ENCODE data around the gene PRELID2.
"Not testable (repeated sequence)": the region's sequence is repeated elsewhere in the genome, so short reads cannot be mapped to it uniquely, and the experiment has no call there.

The PRELID2 gene

GRCh38 chr5:145852990-145853389 is 17.8 kb upstream of the PRELID2 start:
- ATAC-seq: no peak
- no peak for DNase-seq (ENCODE audit: low spot score in 2 of 2)
- no peak overlapping the region for H3K4me3 Mint-ChIP-seq
- H3K4me1 Mint-ChIP-seq: no peaks in the 10 kb centered on the region
- no peak overlapping the region for H3K27ac Mint-ChIP-seq
- no peaks in the 10 kb centered on the region for H3K36me3 Mint-ChIP-seq
- no peaks in the 10 kb centered on the region for H3K9me3 Mint-ChIP-seq

- DNase-seq (ENCODE audit: low spot score in 2 of 2) (no peak), ATAC-seq (no peak)
Measured at GRCh38 chr5:145848854-145849253, 13.7 kb upstream of the PRELID2 start.

GRCh38 chr5:145847499-145848497 is 12.7 kb upstream of the PRELID2 start:
- Mint-ChIP-seq H3K27ac (no peak overlapping the region), H3K4me1 (no peaks in the 10 kb centered on the region), H3K9me3 (no peaks in the 10 kb centered on the region), H3K36me3 (no peaks in the 10 kb centered on the region), H3K4me3 (no peak overlapping the region)
- DNase-seq (ENCODE audit: low spot score in 2 of 2) (no peak), ATAC-seq (no peak)

More at GRCh38 chr5:145848854-145849253, 13.7 kb upstream of the PRELID2 start:
- H3K4me3 Mint-ChIP-seq: no peak overlapping the region
- no peak overlapping the region for H3K27ac Mint-ChIP-seq
- H3K9me3 Mint-ChIP-seq: no peaks in the 10 kb centered on the region
- H3K36me3 Mint-ChIP-seq: no peaks in the 10 kb centered on the region
- no peaks in the 10 kb centered on the region for H3K4me1 Mint-ChIP-seq

GRCh38 chr5:145846081-145846480 is 10.9 kb upstream of the PRELID2 start:
- no peaks in the 10 kb centered on the region for H3K36me3 Mint-ChIP-seq

GRCh38 chr5:145841299-145841698 is 6.2 kb upstream of the PRELID2 start:
- H3K9me3 Mint-ChIP-seq: no peaks in the 10 kb centered on the region
- no peaks in the 10 kb centered on the region for H3K36me3 Mint-ChIP-seq
- no peaks in the 10 kb centered on the region for H3K4me1 Mint-ChIP-seq
- H3K4me3 Mint-ChIP-seq: no peak overlapping the region
- H3K27ac Mint-ChIP-seq: no peak overlapping the region
- no peak for ATAC-seq
- DNase-seq (ENCODE audit: low spot score in 2 of 2): no peak

More at GRCh38 chr5:145846081-145846480, 10.9 kb upstream of the PRELID2 start:
- Mint-ChIP-seq H3K4me3 (no peak overlapping the region), H3K27ac (no peak overlapping the region), H3K4me1 (no peaks in the 10 kb centered on the region), H3K9me3 (no peaks in the 10 kb centered on the region)
- DNase-seq (ENCODE audit: low spot score in 2 of 2) (no peak), ATAC-seq (no peak)

GRCh38 chr5:145840458-145841132 is 5.5 kb upstream of the PRELID2 start:
- no peak overlapping the region for H3K4me3 Mint-ChIP-seq
- no peak for DNase-seq (ENCODE audit: low spot score in 2 of 2)
- H3K4me1 Mint-ChIP-seq: no peaks in the 10 kb centered on the region
- H3K27ac Mint-ChIP-seq: no peak overlapping the region
- no peak for ATAC-seq
- no peaks in the 10 kb centered on the region for H3K36me3 Mint-ChIP-seq
- no peaks in the 10 kb centered on the region for H3K9me3 Mint-ChIP-seq

- Mint-ChIP-seq H3K36me3 (no peaks in the 10 kb centered on the region), H3K27ac (no peak overlapping the region), H3K4me1 (no peaks in the 10 kb centered on the region), H3K9me3 (no peaks in the 10 kb centered on the region), H3K4me3 (no peak overlapping the region)
- no peak for DNase-seq (ENCODE audit: low spot score in 2 of 2)
- no peak for ATAC-seq
Measured at GRCh38 chr5:145838276-145838675, 3.1 kb upstream of the PRELID2 start.

GRCh38 chr5:145836241-145836640 is 1.1 kb upstream of the PRELID2 start:
- not testable (repeated sequence) for H3K4me3 Mint-ChIP-seq; H3K27ac Mint-ChIP-seq; H3K9me3 Mint-ChIP-seq; DNase-seq (ENCODE audit: low spot score in 2 of 2); ATAC-seq; H3K36me3 Mint-ChIP-seq; H3K4me1 Mint-ChIP-seq

GRCh38 chr5:145835848-145836239 is 702 bp upstream of the PRELID2 start:
- no peak for ATAC-seq
- no peaks in the 10 kb centered on the region for H3K4me1 Mint-ChIP-seq
- DNase-seq (ENCODE audit: low spot score in 2 of 2): no peak
- H3K36me3 Mint-ChIP-seq: no peaks in the 10 kb centered on the region
- peak overlapping the region; percentile 57 for H3K4me3 Mint-ChIP-seq
- H3K27ac Mint-ChIP-seq: no peak overlapping the region
- H3K9me3 Mint-ChIP-seq: no peaks in the 10 kb centered on the region

GRCh38 chr5:145834554-145834916 is 607 bp downstream of the PRELID2 start:
- Mint-ChIP-seq H3K9me3 (no peaks in the 10 kb centered on the region), H3K36me3 (no peaks in the 10 kb centered on the region), H3K4me1 (no peaks in the 10 kb centered on the region), H3K4me3 (peak overlapping the region; percentile 57), H3K27ac (no peak overlapping the region)
- ATAC-seq (no peak), DNase-seq (ENCODE audit: low spot score in 2 of 2) (no peak)

- H3K4me1 Mint-ChIP-seq: no peaks in the 10 kb centered on the region
- H3K4me3 Mint-ChIP-seq: peak overlapping the region; percentile 57
- no peak for ATAC-seq
- no peak overlapping the region for H3K27ac Mint-ChIP-seq
- H3K36me3 Mint-ChIP-seq: no peaks in the 10 kb centered on the region
- no peaks in the 10 kb centered on the region for H3K9me3 Mint-ChIP-seq
- no peak for DNase-seq (ENCODE audit: low spot score in 2 of 2)
Measured at GRCh38 chr5:145833631-145834200, 1.4 kb downstream of the PRELID2 start.

- Mint-ChIP-seq H3K4me3 (no peak overlapping the region), H3K9me3 (no peaks in the 10 kb centered on the region), H3K27ac (no peak overlapping the region), H3K36me3 (no peaks in the 10 kb centered on the region), H3K4me1 (no peaks in the 10 kb centered on the region)
- no peak for ATAC-seq
- no peak for DNase-seq (ENCODE audit: low spot score in 2 of 2)
Measured at GRCh38 chr5:145830594-145830993, 4.5 kb downstream of the PRELID2 start.

- no peaks in the 10 kb centered on the region for H3K36me3 Mint-ChIP-seq
- H3K27ac Mint-ChIP-seq: no peak overlapping the region
- ATAC-seq: no peak
- no peak overlapping the region for H3K4me3 Mint-ChIP-seq
- no peaks in the 10 kb centered on the region for H3K4me1 Mint-ChIP-seq
- no peak for DNase-seq (ENCODE audit: low spot score in 2 of 2)
- H3K9me3 Mint-ChIP-seq: no peaks in the 10 kb centered on the region
Measured at GRCh38 chr5:145829708-145830361, 5.3 kb downstream of the PRELID2 start.

- Mint-ChIP-seq H3K9me3 (no peaks in the 10 kb centered on the region), H3K27ac (no peak overlapping the region), H3K4me1 (no peaks in the 10 kb centered on the region), H3K4me3 (no peak overlapping the region), H3K36me3 (no peaks in the 10 kb centered on the region)
- DNase-seq (ENCODE audit: low spot score in 2 of 2): no peak
- no peak for ATAC-seq
Measured at GRCh38 chr5:145826895-145827674, 8.1 kb downstream of the PRELID2 start.

Measured in stimulated activated effector memory CD8-positive, alpha-beta T cell treated with anti-CD3 and anti-CD28 coated beads, Interleukin-12 subunit alpha, Interleukin-12 subunit beta, amount 100 ng/mL, for 72 hours (primary cell).